Measurements from ENCODE around the gene FAM107B.

The FAM107B gene

GRCh38 chr10:14774797-14775196, at the start of gene FAM107B:
TSS of gene FAM107B (minus strand) at chr10:14774897. CDS start at chr10:14774663, 234 bp downstream.
- H3K4me3 ChIP-seq (ENCODE audit: low read depth, low read length): no peak within 1 kb of the TSS
- DNase-seq (ENCODE audit: low read depth, low spot score): no peak
- ChIA-PET CTCF (no interaction called here), POLR2A (no interaction called here)
- TF ChIP-seq CTCF (IDR thresholded peaks at IDR 0.05; ENCODE audit: insufficient read depth, low read length, missing control alignments): no peak

GRCh38 chr10:14823966-14824365, 49.3 kb upstream of the FAM107B start:
- H3K4me3 ChIP-seq (ENCODE audit: low read depth, low read length): no peak overlapping the region
- no peak for TF ChIP-seq CTCF (IDR thresholded peaks at IDR 0.05; ENCODE audit: insufficient read depth, low read length, missing control alignments)
- ChIA-PET CTCF (interaction anchor here (0.8 to 3.7 kb wide), 18 partner anchors 9 to 629 kb away, joined by 3 to 63 read pairs (median 4); partner anchors contain the start of genes CDNF, HSPA14 and MSANTD7), POLR2A (no interaction called here)
- no peak for DNase-seq (ENCODE audit: low read depth, low spot score)

GRCh38 chr10:14822879-14823755, 48.4 kb upstream of the FAM107B start:
- POLR2A ChIA-PET: no interaction called here

GRCh38 chr10:14821635-14822375, 47.1 kb upstream of the FAM107B start:
- POLR2A ChIA-PET: no interaction called here
- DNase-seq (ENCODE audit: low read depth, low spot score): no peak
- no peak overlapping the region for H3K4me3 ChIP-seq (ENCODE audit: low read depth, low read length)
- CTCF ChIA-PET: interaction anchor here (0.6 to 3.7 kb wide), 15 partner anchors 10 to 622 kb away, joined by 3 to 63 read pairs (median 4); partner anchors contain the start of genes CDNF, HSPA14 and MSANTD7
- no peak for TF ChIP-seq CTCF (IDR thresholded peaks at IDR 0.05; ENCODE audit: insufficient read depth, low read length, missing control alignments)

More at GRCh38 chr10:14822879-14823755, 48.4 kb upstream of the FAM107B start:
- TF ChIP-seq CTCF (IDR thresholded peaks at IDR 0.05; ENCODE audit: insufficient read depth, low read length, missing control alignments): peak; percentile 54
- no peak overlapping the region for H3K4me3 ChIP-seq (ENCODE audit: low read depth, low read length)
- DNase-seq (ENCODE audit: low read depth, low spot score): no peak
- CTCF ChIA-PET: interaction anchor here (0.5 to 3.7 kb wide), 36 partner anchors 8 to 732 kb away, joined by 3 to 63 read pairs (median 4); partner anchors contain the start of genes CDNF, HSPA14 and MSANTD7

GRCh38 chr10:14820775-14821154, 46.1 kb upstream of the FAM107B start:
- POLR2A ChIA-PET: no interaction called here
- CTCF ChIA-PET: interaction anchor here (0.6 to 1.5 kb wide), 3 partner anchors 281 to 370 kb away, joined by 3 to 6 read pairs (median 4); no protein-coding TSS in a partner anchor
- DNase-seq (ENCODE audit: low read depth, low spot score): no peak
- no peak for TF ChIP-seq CTCF (IDR thresholded peaks at IDR 0.05; ENCODE audit: insufficient read depth, low read length, missing control alignments)
- H3K4me3 ChIP-seq (ENCODE audit: low read depth, low read length): no peak overlapping the region
